GM19023 (cell line): ENCODE results near the gene PER1.
"Not testable (repeated sequence)": the region's sequence is repeated elsewhere in the genome, so short reads cannot be mapped to it uniquely, and the experiment has no call there.

ENCODE experiments used
- ATAC-seq: cut with Tn5 transposase; IDR thresholded peaks from one replicate; pipeline ENCODE4 v1.9.1; 2021; ENCODE audit warnings: mild to moderate bottlenecking, moderate library complexity; ENCODE audit not compliant: unreplicated experiment

PER1 gene

DNA sequence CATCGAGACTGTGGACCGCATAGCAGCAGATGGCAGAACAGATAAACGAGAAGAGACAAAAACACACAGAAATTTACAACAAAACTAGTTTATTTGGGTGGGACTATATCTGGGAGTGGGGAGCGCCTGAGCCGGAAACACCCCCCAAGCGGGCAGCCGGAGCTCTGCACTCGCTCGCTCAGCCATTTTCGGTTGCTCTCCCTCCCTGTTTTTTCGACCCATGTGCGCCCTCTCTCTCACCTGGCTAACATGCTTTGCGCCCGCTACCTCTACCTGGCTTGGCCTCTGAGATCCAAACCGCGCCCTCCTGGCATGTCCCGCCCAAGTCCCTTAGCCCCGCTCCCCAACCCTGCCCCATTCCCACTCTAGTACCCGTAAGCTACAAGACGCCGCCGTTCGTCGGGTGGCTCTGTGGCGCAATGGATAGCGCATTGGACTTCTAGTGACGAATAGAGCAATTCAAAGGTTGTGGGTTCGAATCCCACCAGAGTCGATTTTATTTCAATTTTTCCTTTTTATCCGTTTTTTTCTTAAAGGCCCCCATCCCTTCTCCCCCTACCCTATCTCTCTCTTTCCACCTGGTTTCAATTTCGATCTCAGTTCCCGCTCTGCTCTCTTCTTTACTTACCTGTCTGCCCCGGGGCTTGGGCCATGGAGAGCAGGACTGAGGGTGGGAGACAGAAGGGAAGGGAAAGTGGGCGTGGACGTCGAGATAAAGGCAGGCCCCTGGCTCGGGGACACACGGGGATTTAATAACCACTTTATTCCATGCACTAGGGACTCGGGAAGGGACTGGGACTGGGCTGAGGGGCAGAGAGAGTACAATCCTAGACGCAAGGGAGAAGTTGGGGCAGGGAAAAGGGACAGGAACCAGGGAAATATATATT lies 31.4 kb downstream of the PER1 start:
- no peak for ATAC-seq

DNA sequence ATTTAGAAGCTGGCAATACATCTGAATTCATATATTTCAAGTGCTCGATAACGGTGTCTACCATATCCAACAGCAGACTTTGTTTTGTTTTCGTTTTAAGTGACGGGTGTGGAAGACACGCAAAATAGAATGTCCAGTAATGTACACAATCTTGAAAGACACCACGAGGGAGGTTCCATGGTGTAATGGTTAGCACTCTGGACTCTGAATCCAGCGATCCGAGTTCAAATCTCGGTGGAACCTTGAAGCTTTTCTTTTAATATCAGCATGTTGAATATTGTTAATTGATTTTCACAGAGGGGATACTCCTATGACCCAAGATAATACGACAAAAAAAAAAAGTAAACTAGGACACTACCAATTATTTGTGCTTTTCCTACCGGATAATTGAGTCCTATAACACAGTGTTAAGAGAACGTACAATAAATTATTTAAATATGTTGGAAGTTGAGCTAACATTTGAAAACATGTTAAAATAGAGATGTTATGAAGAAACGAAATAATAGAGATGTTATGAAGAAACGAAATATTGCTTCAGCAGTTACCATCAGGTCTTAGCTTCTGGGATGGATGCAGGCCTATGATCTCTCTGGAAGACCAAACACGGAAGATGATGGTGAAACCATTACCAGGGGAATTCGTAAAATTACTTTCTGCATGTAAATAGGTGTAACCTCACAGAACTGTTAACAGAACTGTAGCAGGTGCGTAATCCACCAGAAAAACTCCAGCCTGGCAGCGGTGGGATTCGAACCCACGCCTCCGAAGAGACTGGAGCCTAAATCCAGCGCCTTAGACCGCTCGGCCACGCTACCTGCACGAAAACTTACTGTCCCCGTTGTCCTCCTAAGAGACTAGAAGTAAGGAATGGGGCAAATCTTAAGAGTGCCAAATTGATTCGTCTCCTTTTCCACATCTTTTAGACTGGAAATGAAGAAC lies 32.4 kb downstream of the PER1 start:
- ATAC-seq: peak; percentile 26

DNA sequence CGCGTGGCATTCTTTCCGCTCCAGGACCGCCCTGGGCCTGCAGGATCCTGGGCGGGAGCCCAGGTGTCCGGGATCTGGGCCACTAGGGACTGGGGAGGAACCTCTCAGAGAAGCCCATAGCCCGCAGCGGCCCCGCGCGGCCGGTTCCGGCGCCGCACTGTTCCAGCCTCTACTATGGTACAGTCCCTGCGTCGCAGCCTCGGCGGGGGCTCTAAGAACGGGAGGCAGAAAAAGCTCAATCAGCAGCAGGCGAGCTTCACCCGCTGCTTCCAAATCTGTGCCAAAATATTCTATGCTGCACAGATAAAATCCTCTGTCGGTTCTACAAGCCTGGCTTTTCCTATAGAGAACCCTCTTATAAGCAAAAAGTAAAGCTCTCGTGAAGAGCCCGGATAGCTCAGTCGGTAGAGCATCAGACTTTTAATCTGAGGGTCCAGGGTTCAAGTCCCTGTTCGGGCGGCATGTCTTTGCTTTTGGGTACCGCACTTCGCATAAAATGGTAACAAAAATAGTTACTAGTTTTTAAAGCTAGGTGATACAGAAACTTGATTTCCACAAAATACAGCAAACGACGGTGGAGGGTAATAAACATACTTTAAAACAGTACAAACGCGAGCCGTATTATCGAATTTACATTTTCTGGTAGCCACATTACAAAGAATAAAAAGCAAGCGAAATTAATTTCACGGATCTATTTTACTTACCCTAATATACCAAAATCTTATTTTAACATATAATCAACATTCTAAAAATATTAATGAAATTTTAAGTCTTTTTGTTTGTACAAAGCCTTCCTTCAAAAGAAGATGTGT lies 33.2 kb downstream of the PER1 start:
- peak; percentile 43 for ATAC-seq

DNA sequence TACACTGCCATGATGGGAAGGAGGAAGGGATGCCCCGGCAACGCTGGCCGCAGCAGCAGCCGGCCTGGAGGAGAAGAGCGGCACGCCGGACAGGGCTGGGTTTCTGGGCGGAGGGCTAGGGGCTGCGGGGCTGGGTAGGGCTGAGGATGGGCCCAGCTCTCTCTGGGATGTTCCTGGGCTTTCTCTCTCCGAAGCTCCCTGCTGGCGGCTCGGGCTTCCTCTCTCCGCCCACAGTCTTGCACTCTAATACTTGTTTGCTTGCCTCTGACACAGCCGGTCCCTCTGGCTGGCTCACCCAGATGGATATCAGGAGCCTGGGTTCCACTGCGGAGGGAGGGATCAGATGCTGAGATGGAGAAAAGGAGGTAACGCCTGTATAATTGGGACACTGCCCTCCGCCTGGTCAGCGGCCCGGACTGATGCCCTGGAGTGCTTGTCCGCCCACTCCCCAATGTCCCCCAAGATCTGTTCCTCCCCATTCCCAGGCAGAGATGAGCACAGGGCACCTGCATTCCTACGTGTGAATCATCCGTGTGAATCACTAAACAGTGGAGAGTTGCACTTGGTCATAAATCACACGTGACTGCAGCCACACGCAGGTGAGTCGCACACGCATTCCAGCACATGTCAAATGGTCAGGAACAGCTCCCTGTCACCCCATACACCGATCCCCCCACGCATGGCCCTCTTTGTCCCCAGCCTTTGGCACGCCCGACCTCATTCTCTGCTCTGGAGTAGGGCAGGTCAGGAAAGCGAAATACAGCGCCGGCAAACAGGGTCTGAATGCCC lies 34.0 kb downstream of the PER1 start, which contains the start of gene ALOXE3:
TSS of gene ALOXE3 (minus strand) at position 535 of the 789 bp plus-strand sequence. CDS start at position 11, 524 bp downstream.
- ATAC-seq: no peak

DNA sequence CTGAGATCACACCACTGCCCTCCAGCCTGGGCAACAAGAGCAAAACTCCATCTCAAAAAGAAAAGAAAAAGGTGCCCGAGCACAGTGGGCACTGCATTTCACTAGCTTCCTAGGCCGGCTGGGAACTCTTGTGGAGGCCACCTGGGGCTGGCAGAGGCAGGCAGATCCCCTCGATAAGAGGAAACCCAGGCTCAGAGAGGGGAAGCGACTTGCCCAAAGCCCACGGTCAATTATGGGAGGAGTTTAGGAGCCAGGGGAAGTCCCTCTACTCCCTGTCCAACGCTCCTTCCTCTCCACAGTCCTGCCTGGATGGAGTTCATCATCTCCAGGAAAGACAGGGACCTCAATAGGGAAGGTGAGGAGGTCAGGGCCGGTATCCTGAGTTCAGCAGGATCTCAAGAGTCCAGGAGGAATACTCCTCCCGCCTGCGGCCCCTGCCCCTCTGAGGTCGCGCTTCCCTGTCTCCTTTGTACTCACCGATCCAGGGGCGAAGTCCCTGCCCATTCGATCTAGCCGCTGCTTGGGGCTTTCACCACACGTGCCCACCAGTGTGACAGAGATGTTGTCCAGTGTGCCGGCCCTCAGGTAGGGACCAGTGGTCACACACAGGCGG lies 34.7 kb downstream of the PER1 start:
- ATAC-seq: no peak

DNA sequence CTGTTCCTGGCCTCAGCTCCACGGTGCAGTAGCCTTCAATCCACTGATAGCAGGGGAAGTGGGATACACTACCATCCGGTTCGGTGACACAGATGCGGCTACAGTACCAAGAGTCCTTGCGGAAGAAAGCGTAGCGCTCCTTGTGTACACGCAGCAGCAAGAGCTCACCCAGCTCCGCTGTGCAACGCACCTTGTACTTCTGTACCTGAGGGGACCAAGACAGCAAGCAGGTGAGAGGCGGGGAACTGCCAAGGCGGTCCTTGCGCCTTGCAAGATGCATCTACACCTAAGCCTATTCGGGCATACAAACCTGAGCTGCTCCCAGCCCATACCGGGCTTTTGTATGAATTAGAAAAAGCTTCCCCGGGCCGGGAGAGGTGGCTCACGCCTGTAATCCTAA lies 35.4 kb downstream of the PER1 start:
- ATAC-seq: no peak

DNA sequence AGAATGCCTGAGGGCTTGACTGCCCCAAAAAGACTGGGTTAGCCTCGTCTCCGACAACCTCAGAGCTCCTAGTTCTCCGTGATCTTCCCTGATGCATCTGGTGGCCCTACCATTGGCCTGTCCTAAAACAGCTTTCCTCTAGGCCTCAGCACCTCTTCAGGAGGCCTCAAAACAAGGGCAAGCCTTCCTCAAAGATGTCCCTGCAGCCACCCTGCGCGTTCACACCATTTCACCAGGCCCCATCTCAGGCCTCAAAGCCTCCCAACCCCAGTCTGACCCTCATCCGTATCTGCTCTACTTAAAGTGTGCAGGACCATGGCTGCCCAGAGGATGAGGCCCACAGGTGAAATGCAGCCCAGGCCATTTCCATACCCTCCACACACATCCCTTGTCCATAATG lies 41.3 kb downstream of the PER1 start:
- no peak for ATAC-seq

DNA sequence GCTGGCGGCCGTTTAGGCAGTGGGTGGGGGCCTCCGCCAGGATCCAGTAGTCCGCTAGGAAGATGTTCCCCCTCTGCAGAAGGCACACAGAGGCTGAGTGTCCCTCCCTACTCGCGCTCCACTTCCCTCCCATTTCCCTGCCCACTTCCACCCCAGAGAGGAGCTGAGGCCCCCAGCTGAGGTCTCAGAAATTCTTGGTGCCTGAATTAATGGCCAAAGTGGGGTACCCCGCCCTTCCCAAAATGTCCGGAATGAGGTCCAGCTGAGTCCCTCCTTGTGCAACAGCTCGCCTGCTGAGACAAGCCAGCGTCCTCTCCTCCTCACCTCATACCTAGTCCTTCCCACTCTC lies 41.8 kb downstream of the PER1 start:
- no peak for ATAC-seq

DNA sequence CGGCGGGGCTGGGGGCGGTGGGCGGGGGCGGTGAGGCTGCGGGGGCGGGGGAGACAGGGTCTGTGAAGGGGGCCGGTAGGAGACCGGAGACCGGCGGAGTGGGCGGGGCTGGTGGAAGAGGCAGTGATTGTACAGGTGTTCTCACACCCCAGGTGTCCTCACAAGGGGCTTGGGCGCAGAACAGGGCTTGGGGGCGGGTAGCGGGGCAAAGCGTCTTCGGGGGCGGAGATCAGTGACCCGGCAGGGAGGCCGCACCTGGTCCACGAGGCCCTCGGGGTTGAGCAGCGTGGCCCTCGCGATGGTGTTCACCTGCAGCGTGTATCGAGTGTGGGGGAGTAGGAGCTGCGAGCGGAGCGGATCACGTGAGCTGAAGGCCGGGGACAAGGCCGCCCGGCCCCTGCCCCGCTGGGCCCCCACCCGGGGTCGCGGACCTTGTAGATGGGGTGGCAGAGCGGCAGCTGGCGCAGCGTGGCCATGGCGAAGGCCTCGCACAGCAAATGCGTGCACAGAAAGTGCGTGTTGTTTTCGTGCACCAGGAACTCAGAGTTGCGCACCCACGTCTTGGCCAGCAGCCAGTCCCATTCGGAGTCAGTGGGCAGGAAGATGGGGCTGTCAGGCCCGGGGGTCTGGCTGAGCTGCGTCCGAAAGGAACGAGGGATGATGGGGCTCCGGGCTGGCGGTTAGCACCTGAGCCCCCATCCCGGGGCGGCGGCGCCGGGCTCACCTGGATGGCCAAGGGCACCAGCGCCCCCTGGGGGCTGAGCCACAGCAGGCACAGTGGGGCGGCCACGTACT lies 42.3 kb downstream of the PER1 start:
- ATAC-seq: no peak

DNA sequence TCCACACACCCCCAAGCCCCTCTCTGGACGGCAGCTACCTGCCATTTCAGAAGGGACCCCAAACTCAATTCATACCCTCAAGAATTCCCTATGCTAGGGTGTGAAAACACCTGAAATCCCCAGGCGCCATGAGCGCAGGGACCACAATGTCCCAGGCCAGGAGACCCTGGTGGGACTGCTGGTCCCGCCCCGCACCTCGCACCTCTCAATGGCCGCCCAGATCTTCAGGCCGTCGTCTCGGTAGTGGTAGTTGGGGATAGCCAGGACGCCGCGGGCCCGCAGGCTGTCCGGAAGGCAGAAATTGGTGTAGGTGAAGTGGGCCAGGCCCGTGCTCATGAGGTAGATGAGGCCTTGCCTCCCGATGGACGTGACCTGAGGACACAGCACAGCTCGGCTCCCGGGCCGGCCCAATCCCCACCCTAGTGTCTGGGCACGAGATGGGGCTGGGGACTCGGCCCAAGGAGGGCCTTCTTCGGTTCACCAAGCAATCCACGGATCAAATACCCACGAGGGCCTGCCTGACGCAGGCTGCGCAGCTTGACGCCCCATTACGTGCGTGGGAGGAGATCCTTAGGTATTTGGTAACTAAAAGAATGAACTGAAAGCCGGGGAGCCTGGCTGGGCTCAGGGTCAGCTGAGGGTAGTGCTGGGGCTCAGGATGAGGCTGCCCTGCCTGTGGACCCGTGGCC lies 43.1 kb downstream of the PER1 start:
- no peak for ATAC-seq

DNA sequence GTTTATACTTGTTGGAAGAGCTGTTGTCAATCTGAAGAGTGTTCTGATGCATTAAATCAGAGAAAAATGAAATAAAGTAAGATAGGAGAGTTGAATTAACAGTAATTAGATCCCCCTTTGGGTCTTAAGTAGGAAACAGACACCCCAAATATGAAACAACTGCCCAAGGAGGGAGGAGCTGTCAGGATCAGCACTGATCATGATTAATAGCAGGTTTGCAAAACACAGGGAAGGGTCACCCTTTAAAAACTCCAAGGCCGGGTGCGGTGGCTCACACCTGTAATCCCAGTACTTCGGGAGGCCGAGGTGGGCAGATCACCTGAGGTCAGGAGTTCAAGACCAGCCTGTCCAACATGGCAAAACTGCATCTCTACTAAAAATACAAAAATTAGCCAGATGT lies 45.2 kb downstream of the PER1 start:
- ATAC-seq: not testable (repeated sequence)

DNA sequence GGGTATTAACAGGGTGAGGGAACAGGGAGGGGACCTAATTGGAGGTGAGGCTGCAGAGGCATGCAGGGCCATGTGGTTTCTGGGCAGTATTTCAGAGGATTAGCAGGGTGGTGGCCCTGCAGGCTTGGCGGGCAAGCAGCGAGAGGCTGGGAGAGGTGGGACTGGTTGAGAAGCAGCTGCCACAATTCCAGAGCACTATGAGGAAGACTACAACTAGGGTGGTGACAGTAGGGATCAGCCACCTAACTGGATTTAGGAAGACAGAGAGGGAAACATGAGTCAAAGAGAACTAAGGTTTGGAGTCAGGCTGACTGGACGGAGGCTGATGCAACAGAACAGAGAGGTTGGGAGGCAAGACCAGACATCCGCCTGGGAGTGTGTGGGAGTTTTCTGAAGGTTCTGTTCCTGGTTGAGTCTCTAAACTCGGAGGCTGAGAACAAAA lies 46.2 kb downstream of the PER1 start:
- no peak for ATAC-seq

DNA sequence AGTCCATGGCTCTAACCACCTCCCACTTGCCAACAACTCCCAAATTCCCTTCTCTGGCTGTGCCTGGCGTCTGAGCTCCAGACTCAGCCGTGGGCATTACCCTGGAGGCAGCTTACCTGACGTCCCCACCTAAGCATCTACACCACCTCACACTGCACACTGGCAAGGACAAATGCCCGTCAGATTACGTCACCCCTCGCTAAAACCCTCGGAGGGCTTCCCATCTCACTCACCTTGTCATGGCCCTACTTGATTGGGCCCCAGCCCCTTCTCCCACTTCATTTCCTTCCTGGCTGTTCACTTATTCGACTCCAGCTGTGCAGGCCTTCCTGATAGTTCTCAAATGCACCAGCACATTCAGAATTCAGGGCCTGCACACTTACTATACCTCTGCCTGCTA lies 47.3 kb downstream of the PER1 start:
- ATAC-seq: no peak

DNA sequence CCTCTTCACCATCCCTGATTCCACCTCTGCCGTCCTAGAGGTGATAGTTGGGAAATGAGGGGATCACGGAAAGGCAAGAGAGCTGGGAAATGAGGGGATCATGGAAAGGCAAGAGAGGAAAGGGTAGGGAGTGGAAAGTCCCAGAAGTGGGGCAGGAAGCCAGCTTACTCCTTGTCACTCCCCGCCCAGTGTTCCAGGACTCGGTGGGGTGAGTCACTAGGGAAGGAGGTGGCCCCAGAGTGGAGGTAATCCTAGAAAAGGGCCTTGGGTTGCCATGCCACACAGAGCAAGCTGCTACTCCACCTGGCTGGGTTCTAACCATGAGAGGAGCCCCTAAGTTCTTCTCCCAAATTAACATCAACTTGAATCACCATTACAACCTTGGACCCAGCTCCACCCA lies 48.7 kb downstream of the PER1 start:
- ATAC-seq: no peak

DNA sequence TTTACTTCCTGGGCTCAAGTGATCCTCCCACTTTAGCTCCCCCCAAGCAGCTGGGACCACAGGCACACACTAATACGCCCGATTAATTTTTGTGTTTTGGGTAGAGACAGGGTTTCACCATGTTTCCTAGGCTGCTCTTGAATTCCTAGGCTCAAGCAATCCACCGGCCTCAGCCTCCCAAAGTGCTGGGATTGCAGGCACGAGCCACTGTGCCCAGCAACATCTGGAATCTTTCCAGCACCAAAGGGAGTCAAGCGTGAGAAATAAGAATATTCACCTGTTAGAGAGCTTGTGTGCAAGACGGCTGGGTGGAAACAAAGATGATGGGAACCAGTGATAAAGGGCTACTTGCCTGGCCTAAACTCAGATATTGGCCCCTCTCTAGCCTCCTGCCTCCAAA lies 50.5 kb downstream of the PER1 start:
- no peak for ATAC-seq

DNA sequence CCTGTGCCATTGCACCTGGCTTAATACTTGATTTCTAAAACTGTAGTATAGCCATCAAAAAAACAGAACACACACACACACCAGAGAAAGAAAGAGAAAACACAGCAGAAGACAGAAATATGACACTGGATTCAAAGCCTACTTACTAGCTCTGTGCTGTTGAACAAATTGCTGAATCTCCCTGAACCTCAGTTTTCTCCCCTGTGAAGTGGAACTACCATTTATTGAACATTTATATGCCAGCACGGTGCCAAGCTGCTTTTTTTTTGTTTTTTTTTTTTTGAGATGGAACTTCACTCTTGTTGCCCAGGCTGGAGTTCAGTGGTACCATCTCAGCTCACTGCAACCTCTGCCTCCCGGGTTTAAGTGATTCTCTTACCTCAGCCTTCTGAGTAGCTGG lies 51.4 kb downstream of the PER1 start:
- ATAC-seq: no peak

DNA sequence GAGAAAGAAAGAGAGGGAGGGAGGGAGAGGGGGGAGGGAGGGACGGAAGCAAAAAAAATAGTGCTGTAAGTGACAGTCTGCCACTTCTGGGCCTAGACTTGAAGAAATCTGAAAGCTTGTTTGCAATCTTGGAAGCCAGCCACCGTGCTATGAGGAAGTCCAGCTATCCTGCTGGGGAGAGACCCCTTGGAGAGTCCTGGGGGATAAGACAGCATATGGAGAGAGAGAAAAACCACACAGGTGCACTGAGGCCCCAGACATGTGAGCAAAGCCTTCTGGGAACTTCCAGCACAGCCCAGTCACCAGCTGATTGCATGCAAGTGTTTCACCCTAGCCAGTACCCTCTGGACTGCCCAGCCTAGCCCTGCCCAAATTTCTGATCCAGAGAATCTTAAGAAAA lies 52.1 kb downstream of the PER1 start:
- ATAC-seq: no peak

DNA sequence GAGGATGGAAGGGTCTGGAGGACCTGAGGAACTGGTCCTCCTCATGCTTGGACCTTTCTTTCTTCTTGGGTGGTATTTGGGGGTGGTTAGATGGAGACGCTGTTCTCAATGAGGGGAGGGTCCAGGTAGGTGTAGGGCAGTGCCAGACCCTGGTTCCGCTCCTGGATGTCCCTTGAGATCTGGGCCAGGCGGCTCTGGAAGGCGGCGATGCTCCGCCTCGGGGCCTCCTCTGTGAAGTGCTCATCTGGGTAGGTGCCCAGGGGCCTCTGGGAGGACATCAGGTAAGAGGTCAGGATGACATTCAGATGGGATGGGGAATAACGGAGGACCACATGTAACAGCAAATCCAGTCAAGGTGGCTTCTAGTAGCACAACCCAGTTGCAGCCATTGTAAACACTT lies 55.7 kb downstream of the PER1 start:
- ATAC-seq: no peak
